K562 (cell line): ENCODE measurements around the gene SERPINA3. TPM values are rescaled to one million over a fixed set of nuclear protein-coding genes. Genes with fewer than 3 reads are reported as not detected.

Experiments
- ATAC-seq: fragments of 200-7000 bp; cut with Tn5 transposase; 3 replicates; pipeline ENCODE4 v1.9.1; 2020; ENCODE audit warnings: moderate library complexity
- BruUV-seq: library from RNA; stranded (reverse); fragments of 400-500 nt; replicated peaks from 2 replicates; lab custom pipeline; 2021; lab: Mats Ljungman, UMichigan
- CTCF ChIA-PET: fragments of 300-600 bp; formaldehyde crosslinking; extraction: SDS; loops from one replicate; lab custom pipeline; 2021; ENCODE audit warnings: low intra/inter-chr PET ratio; lab: Yijun Ruan, JAX
- POLR2A ChIA-PET: fragments of 300-600, 350-650 bp; sonication (Branson Sonifier 250); formaldehyde crosslinking; extraction: SDS; loops from one replicate; lab custom pipeline; 2021; ENCODE audit warnings: antibody characterized with exemption, inconsistent platforms; lab: Yijun Ruan, JAX
- DNase-seq, 4 experiments: peaks; one replicate each; pipeline versions ENCODE4 v3.0.0 to v3.0.0-alpha.2; 2011 to 2018; ENCODE audit warnings: low spot score in 3 of 4, mixed read lengths in 3 of 4; ENCODE audit errors: extremely low read depth in 1 of 4
- FAIRE-seq: peaks from 2 replicates; lab custom pipeline; 2011; peaks lifted over from hg19 to GRCh38; lab: Jason Lieb, UNC
- H2AFZ ChIP-seq: 2 replicates; pipeline ENCODE4 v1.6.0; 2011; ENCODE audit warnings: low read depth, low read length, control low read depth, inconsistent platforms
- H3K27ac ChIP-seq: fragments of 200-600 bp; 3 replicates; pipeline ENCODE4 v1.8.0; 2011; ENCODE audit warnings: low read depth, mild to moderate bottlenecking, control low read depth, inconsistent platforms, low read length, moderate library complexity, mixed read lengths; ENCODE audit errors: extremely low read depth
- H3K27me3 ChIP-seq, 2 experiments: fragments of 300-600 bp in 1 of 2; 2 replicates in 1 of 2; 3 replicates in 1 of 2; pipeline versions ENCODE4 v1.6.0 to v1.8.0; 2011; ENCODE audit warnings: inconsistent platforms in 2 of 2, low read length in 2 of 2, mild to moderate bottlenecking in 1 of 2, mixed read lengths in 1 of 2, moderate library complexity in 1 of 2; ENCODE audit not compliant: control insufficient read depth in 2 of 2, insufficient read depth in 2 of 2
- H3K36me3 ChIP-seq: fragments of 300-600 bp; 3 replicates; pipeline ENCODE4 v1.8.0; 2011; ENCODE audit warnings: mild to moderate bottlenecking, low read length, inconsistent platforms; ENCODE audit not compliant: control insufficient read depth, insufficient read depth
- H3K4me1 ChIP-seq, 2 experiments: fragments of 200-600 bp in 1 of 2; replicated peaks in 1 of 2; 2 replicates in 1 of 2; 3 replicates in 1 of 2; pipeline versions ENCODE4 v1.5.1 to v1.8.0; 2011; ENCODE audit warnings: inconsistent platforms in 2 of 2, low read length in 2 of 2, mild to moderate bottlenecking in 1 of 2, mixed read lengths in 1 of 2, moderate library complexity in 1 of 2; ENCODE audit not compliant: control insufficient read depth in 2 of 2, insufficient read depth in 2 of 2
- H3K4me2 ChIP-seq: 2 replicates; pipeline ENCODE4 v1.6.1; 2011; ENCODE audit warnings: low read length, control low read depth, inconsistent platforms, mixed read lengths; ENCODE audit not compliant: insufficient read depth
- H3K4me3 ChIP-seq: fragments of 200-600 bp; sonication (generic), shearing (Covaris generic); 2 replicates; pipeline ENCODE4 v1.5.1; 2016; ENCODE audit warnings: control low read depth, inconsistent platforms
- H3K79me2 ChIP-seq: fragments of 200-600 bp; 3 replicates; pipeline ENCODE4 v1.8.0; 2011; ENCODE audit warnings: low read length, inconsistent platforms; ENCODE audit not compliant: control insufficient read depth, insufficient read depth
- H3K9ac ChIP-seq, 2 experiments: 2 replicates each; pipeline versions ENCODE4 v1.6.0 to v1.6.1; 2011; ENCODE audit warnings: low read depth in 2 of 2, low read length in 2 of 2, control low read depth in 1 of 2, inconsistent platforms in 1 of 2, mild to moderate bottlenecking in 1 of 2, mixed read lengths in 1 of 2; ENCODE audit not compliant: insufficient read depth in 1 of 2
- H3K9me1 ChIP-seq: one replicate; pipeline ENCODE4 v1.6.0; 2011; ENCODE audit warnings: inconsistent platforms, mild to moderate bottlenecking, low read length, moderate library complexity; ENCODE audit not compliant: control insufficient read depth, insufficient read depth
- H3K9me3 ChIP-seq: replicated peaks from 2 replicates; pipeline ENCODE4 v1.5.1; 2011; ENCODE audit warnings: low read depth, low read length, inconsistent platforms; ENCODE audit not compliant: control insufficient read depth, insufficient read depth
- H4K20me1 ChIP-seq: replicated peaks from 2 replicates; pipeline ENCODE4 v1.6.1; 2011; ENCODE audit warnings: low read length, inconsistent platforms, mixed read lengths; ENCODE audit not compliant: control insufficient read depth, insufficient read depth
- BRCA1 ChIP-seq, 2 experiments: fragments of 450-650 bp in 1 of 2; sonication (generic) in 1 of 2; formaldehyde crosslinking in 1 of 2; IDR thresholded peaks; 2 replicates each; pipeline versions ENCODE4 v1.5.0 to v1.6.1; 2017 to 2020; ENCODE audit warnings: mild to moderate bottlenecking in 1 of 2, missing genetic modification reagents in 1 of 2
- CEBPG ChIP-seq, 3 experiments: fragments of 200-800 bp in 1 of 3; sonication (Bioruptor generic) in 1 of 3; sonication (generic) in 1 of 3; formaldehyde crosslinking in 1 of 3; IDR thresholded peaks in 2 of 3; conservative IDR thresholded peaks in 1 of 3; 2 replicates each; pipeline versions ENCODE4 v1.6.1 to v1.8.0; 2016 to 2022; ENCODE audit warnings: missing compliant biosample characterization in 2 of 3, missing genetic modification characterization in 2 of 3, mild to moderate bottlenecking in 1 of 3, missing genetic modification reagents in 1 of 3
- HDGF ChIP-seq: fragments of 450-650 bp; IDR thresholded peaks from 2 replicates; pipeline ENCODE4 v1.6.1; 2016
- HNRNPUL1 ChIP-seq: fragments of 200-400 bp; formaldehyde crosslinking; IDR thresholded peaks from 2 replicates; pipeline ENCODE4 v1.6.1; 2017; ENCODE audit warnings: low read length
- MCM5 ChIP-seq: fragments of 450-650 bp; IDR thresholded peaks from 2 replicates; pipeline ENCODE4 v1.6.1; 2016; ENCODE audit warnings: low read depth
- PREB ChIP-seq: sonication (generic); formaldehyde crosslinking; IDR thresholded peaks from 2 replicates; pipeline ENCODE4 v1.8.1; 2023; ENCODE audit warnings: mild to moderate bottlenecking, missing genetic modification reagents
- SNIP1 ChIP-seq: fragments of 450-650 bp; IDR thresholded peaks from 2 replicates; pipeline ENCODE4 v1.7.1; 2017; ENCODE audit warnings: low read depth, mild to moderate bottlenecking
- ZNF696 ChIP-seq: fragments of 250-450 bp; sonication (Bioruptor Pico); conservative IDR thresholded peaks from 2 replicates; pipeline ENCODE4 v1.4.0; 2020; ENCODE audit warnings: mild to moderate bottlenecking, moderate library complexity
- WGBS: fragments of 100-300 bp; shearing (Covaris generic); methylation state at CpG from one replicate; pipeline ENCODE4 v1.1.6; 2016; ENCODE audit warnings: low coverage, mixed read lengths; ENCODE audit not compliant: insufficient coverage; ENCODE audit errors: missing lambda C conversion rate; 5-methylcytosine and 5-hydroxymethylcytosine counted together
- in situ Hi-C: fragments of 300-500 bp; cut with MboI; formaldehyde crosslinking; loops from 4 replicates; pipeline ENCODE4 v1.15.0; 2018; ENCODE audit warnings: inconsistent platforms, mixed read lengths
- intact Hi-C: fragments of 100-400 bp; cut with micrococcal nuclease; formaldehyde crosslinking; loops from 2 replicates; pipeline ENCODE4 v1.14.2; 2022
- polyA plus RNA-seq, 8 experiments: library from polyadenylated mRNA; depleted of rRNA in 4 of 8; stranded (reverse) in 5 of 8; unstranded in 3 of 8; fragments of >200 nt; fragmentation: Nextera tagmentation in 2 of 8; fragmentation: Illumina TruSeq in 1 of 8; extraction: Ambion mirVana in 2 of 8; extraction: Trizol in 1 of 8; gene quantifications; 2 replicates each; pipeline versions ENCODE4 v1.2.1 to v1.2.3, GENCODE V29; 2011 to 2014; ENCODE audit warnings: inconsistent platforms in 1 of 8, missing spikeins in 1 of 8
- total RNA-seq, 7 experiments: library from RNA; depleted of rRNA in 6 of 7; stranded (reverse); fragments of >200 nt in 6 of 7; fragmentation: Illumina TruSeq in 2 of 7; extraction: Trizol in 2 of 7; gene quantifications; 2 replicates each; pipeline versions ENCODE4 v1.2.1 to v1.2.3, GENCODE V29; 2011 to 2021; ENCODE audit warnings: low replicate concordance in 1 of 7
- TF ChIP-seq, protein P1 (sequence below): fragments of 450-650 bp; formaldehyde crosslinking; IDR thresholded peaks from 2 replicates; pipeline ENCODE4 v1.4.0; 2020; ENCODE audit warnings: mild to moderate bottlenecking
- TF ChIP-seq, protein P2 (sequence below): sonication (generic); formaldehyde crosslinking; IDR thresholded peaks from 2 replicates; pipeline ENCODE4 v1.8.1; 2022; ENCODE audit warnings: missing genetic modification reagents
- TF ChIP-seq, protein P3 (sequence below): fragments of 250-450 bp; sonication (Bioruptor Pico); IDR thresholded peaks from 2 replicates; pipeline ENCODE4 v1.8.0; 2022; ENCODE audit warnings: moderate library complexity, mild to moderate bottlenecking, inconsistent platforms

Gene SERPINA3
- total and polyA plus RNA-seq, 9 of the 15 experiments (the other 6 are each of a cell fraction or from before 2014, with no cell fraction given) = 2.3 TPM; not detected in 8

GRCh38 chr14:94596361-94596760, 15.8 kb upstream of the SERPINA3 start (continued):
- TF ChIP-seq, protein P1, sequence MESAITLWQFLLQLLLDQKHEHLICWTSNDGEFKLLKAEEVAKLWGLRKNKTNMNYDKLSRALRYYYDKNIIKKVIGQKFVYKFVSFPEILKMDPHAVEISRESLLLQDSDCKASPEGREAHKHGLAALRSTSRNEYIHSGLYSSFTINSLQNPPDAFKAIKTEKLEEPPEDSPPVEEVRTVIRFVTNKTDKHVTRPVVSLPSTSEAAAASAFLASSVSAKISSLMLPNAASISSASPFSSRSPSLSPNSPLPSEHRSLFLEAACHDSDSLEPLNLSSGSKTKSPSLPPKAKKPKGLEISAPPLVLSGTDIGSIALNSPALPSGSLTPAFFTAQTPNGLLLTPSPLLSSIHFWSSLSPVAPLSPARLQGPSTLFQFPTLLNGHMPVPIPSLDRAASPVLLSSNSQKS (CRISPR knock-in tag) = no peak
- TF ChIP-seq BRCA1 (IDR thresholded peaks at IDR 0.05) = no peak
- TF ChIP-seq BRCA1 (CRISPR knock-in tag; IDR thresholded peaks at IDR 0.05) = no peak
- TF ChIP-seq ZNF696 (CRISPR knock-in tag) = no peak
- no peak for TF ChIP-seq SNIP1
- TF ChIP-seq, protein P2, sequence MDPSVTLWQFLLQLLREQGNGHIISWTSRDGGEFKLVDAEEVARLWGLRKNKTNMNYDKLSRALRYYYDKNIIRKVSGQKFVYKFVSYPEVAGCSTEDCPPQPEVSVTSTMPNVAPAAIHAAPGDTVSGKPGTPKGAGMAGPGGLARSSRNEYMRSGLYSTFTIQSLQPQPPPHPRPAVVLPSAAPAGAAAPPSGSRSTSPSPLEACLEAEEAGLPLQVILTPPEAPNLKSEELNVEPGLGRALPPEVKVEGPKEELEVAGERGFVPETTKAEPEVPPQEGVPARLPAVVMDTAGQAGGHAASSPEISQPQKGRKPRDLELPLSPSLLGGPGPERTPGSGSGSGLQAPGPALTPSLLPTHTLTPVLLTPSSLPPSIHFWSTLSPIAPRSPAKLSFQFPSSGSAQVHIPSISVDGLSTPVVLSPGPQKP (CRISPR knock-in tag) = no peak
- TF ChIP-seq MCM5 = no peak
- TF ChIP-seq CEBPG (CRISPR knock-in tag; IDR thresholded peaks at IDR 0.05) = no peak
- TF ChIP-seq CEBPG (tag; conservative IDR thresholded peaks at IDR 0.05 in 1 of 2, IDR thresholded peaks at IDR 0.05 in 1 of 2) = no peak

- Histone ChIP-seq H3K4me1 (no peaks in the 10 kb centered on the region), H3K79me2 (no peaks in the 10 kb centered on the region), H2AFZ (no peak overlapping the region), H4K20me1 (no peaks in the 10 kb centered on the region), H3K36me3 (no peaks in the 10 kb centered on the region), H3K27ac (no peak overlapping the region), H3K27me3 (no peaks in the 10 kb centered on the region), H3K4me3 (no peak overlapping the region), H3K4me2 (no peak overlapping the region), H3K9ac (no peak overlapping the region), H3K9me1 (no peaks in the 10 kb centered on the region), H3K9me3 (no peaks in the 10 kb centered on the region)
- DNase-seq (no peak), FAIRE-seq (no peak), ATAC-seq (no peak)
- ChIA-PET POLR2A (no interaction called here), CTCF (no interaction called here)
- TF ChIP-seq HDGF = no peak
- TF ChIP-seq, protein P3, sequence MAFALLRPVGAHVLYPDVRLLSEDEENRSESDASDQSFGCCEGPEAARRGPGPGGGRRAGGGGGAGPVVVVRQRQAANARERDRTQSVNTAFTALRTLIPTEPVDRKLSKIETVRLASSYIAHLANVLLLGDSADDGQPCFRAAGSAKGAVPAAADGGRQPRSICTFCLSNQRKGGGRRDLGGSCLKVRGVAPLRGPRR (CRISPR knock-in tag) = no peak
- TF ChIP-seq PREB (CRISPR knock-in tag) = no peak
- TF ChIP-seq HNRNPUL1 = no peak
- in situ Hi-C loops (no loop called here), intact Hi-C loops (no loop called here)
- no TSS peak for BruUV-seq
- 0% methylated on average over 4 of the region's 5 CpGs for WGBS
Observed at GRCh38 chr14:94597788-94598187, 14.4 kb upstream of the SERPINA3 start.
